GM19025 (cell line): ENCODE measurements around the gene GNAS.
"Not testable (repeated sequence)": the region's sequence is repeated elsewhere in the genome, so short reads cannot be mapped to it uniquely, and the experiment has no call there.

Experiments used
- ATAC-seq: cut with Tn5 transposase; IDR thresholded peaks from one replicate; pipeline ENCODE4 v1.9.1; 2021; ENCODE audit warnings: mild to moderate bottlenecking, low read depth, moderate library complexity; ENCODE audit not compliant: unreplicated experiment

GNAS gene

DNA sequence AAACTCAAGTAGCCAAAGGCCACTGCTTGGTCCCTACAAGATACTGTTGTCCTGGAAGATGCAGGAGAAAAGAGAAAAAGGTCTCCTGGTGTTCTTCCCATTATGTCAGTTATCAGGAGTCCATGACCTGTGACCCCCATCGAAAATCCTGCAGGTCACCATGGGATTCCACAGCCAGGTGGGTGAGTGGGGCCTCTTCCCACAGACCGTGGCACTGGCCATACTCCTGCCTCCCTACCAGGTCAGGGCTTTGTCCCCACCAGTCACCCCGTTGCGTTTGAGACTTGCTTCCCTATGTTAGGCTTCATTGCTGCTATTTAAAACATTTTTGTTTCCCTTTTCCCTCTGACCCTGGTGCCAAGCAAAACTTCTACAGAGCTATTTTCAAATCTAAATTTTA, 60.6 kb downstream of the GNAS start:
- ATAC-seq = no peak

DNA sequence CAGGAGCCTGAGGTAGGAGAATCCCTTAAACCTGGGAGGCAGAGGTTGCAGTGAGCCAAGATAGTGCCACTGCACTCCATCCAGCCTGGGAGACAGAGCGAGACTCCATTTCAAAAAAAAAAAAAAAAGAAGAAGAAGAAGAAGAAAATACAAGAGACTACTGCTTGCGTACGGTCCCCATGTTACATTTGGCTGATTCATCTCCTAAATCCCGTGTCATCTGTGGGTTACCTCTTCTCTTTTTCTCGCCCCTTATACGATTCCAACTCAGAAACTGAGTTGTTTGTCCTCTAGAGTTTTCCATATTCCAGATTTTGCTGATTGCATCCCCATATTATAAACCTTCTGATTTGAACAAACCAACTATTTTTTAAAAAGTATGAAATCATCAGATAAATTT, 66.1 kb downstream of the GNAS start:
- ATAC-seq = no peak

GRCh38 chr20:58921564-58921963, 69.0 kb downstream of the GNAS start:
- no peak for ATAC-seq

DNA sequence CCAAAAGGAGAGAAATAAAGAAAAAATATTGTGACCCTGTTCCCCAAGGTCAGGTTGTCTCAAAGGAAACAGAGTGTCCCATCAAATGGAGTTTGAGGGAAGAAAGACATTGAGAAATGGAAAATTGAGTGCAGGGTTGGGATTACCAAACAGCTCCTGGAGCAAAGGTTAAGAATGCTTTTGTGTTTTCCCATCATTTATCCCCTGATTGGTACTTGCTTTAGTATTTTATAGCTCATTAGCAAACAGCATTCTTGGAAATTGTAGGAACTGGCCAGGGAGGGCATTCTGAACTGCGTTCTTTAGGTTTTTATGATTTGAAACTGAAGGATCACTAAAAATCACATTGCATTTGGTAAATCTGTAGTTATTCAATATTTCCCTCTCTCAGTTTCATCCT, 69.5 kb downstream of the GNAS start:
- ATAC-seq = no peak

DNA sequence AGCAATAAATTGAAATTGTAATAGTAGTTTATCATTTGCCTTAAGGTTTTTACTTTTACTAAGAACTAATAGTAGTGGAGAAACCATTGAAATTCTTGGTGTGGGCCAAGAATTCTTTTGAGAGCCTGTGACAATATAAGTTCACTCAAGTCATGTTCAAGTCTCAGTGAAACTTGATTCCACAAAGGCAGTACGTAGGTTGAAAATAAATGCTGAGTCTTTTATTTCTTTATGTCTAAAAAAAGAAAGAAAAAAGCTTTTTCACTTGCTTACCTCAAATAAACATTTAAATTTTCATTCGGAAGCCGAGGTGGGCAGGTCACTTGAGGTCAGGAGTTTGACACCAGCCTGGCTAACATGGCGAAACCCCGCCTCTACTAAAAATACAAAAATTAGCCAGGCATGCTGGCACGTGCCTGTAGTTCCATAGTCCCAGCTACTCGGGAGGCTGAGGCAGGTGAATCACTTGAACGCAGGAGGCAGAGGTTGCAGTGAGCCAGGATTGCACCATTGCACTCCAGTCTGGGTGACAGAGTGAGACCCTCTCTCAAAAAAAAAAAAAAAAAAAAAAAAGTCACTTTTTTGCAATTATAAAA, 70.7 kb downstream of the GNAS start:
- ATAC-seq = no peak

- no peak for ATAC-seq
Measured at GRCh38 chr20:58926802-58927489, 74.4 kb downstream of the GNAS start.

GRCh38 chr20:58927490-58928061, 75.1 kb downstream of the GNAS start:
- no peak for ATAC-seq

DNA sequence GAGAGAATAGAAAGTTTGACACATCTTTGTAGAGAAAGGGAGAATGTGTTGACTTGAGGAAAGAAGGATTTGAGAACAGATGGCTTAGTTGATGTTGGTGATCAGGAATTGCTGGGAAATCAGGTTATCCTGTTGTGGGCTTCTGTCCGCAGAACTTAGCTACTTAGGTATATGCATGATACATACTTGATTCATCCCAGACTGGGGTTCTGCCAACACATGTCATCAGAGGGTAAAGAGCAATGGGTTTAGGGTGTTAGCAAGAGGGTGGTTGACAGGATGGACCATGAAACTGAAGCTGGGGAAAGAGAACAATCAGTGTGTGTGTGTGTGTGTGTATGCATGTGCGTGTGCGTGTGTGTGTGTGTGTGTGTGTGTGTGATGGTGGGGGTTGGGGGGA, 78.0 kb downstream of the GNAS start:
- ATAC-seq = no peak

DNA sequence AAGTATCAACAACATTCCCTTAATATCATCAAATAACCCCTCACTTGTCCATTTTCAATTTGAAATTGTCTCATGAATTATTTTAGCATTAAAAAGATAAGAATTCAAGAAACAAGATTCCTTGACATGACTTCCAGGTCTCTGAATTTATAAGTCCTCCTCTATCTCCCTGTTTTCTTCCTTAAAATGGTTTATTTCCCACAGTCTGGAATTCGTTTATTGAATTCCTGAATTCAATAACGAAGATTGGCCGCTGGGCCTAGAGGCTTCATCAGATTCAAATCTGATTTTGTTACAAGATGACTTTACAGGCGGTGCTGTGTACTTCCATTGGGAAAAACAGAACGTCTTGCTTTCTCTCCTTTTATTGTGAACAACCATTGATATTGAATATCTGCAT, 79.7 kb downstream of the GNAS start:
- ATAC-seq = no peak

DNA sequence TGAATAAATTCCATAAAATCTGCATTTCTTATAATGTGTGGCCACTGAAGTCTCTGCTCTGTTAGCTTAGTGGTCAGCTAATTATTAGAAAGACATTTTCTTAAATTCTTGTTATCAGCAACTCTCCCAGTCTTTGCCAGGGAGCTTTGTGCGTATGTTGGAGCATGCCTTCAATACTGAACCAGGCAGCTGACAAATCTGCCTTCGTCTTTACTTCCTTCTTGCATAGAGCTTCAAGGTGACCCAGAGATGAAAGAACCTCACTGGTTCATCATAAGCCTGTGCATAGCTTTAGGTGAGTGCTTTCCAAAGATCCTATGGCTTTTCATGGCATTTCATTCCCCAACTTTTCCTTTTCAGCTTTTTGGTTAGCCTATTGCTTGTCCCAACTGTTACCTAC, 85.6 kb downstream of the GNAS start:
- ATAC-seq = no peak

DNA sequence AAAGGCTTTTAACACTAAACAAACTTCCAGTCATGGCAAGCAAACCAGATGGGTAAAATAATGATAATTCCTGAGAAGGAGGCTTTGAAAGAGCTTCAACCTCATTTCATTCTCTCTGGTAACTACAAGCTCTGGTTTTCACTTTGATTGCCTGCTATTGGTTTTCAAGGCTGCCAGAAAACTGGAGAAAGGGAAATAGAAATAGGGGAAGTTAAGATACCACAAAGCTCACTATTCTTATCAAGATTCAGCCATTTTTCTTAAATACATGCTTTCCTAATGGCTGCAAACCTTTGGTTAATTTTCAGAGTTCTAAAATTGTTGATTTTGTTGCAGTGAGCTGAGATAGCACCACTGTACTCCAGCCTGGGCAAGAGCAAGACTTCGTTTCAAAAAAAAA, 86.0 kb downstream of the GNAS start:
- no peak for ATAC-seq

- ATAC-seq = no peak
Measured at GRCh38 chr20:58941471-58941870, 89.0 kb downstream of the GNAS start.

GRCh38 chr20:58942549-58942948, 90.0 kb downstream of the GNAS start:
- no peak for ATAC-seq

- ATAC-seq = no peak
Measured at GRCh38 chr20:58944610-58945009, 92.1 kb downstream of the GNAS start.

- no peak for ATAC-seq
Measured at GRCh38 chr20:58945965-58946631, 93.6 kb downstream of the GNAS start.

GRCh38 chr20:58947797-58948388, 95.4 kb downstream of the GNAS start:
- not testable (repeated sequence) for ATAC-seq

- no peak for ATAC-seq
Measured at GRCh38 chr20:58950603-58951002, 98.1 kb downstream of the GNAS start.

- no peak for ATAC-seq
Measured at GRCh38 chr20:58953050-58953449, 100.5 kb downstream of the GNAS start.

GRCh38 chr20:58956078-58956477, 103.6 kb downstream of the GNAS start:
- no peak for ATAC-seq

- no peak for ATAC-seq
Measured at GRCh38 chr20:58959652-58960051, 107.1 kb downstream of the GNAS start.
